H1 (cell line): ENCODE measurements around the gene ROR1. TPM values are rescaled to one million over a fixed set of nuclear protein-coding genes. Genes with fewer than 3 reads are reported as not detected.

Experiments
- CHD7 ChIP-seq: fragments of 300-600 bp; sonication (generic); IDR thresholded peaks from 2 replicates; pipeline ENCODE4 v1.7.1; 2012; ENCODE audit warnings: low read length, moderate library complexity, mild to moderate bottlenecking, inconsistent platforms; ENCODE audit not compliant: insufficient replicate concordance
- SP4 ChIP-seq: IDR thresholded peaks from 2 replicates; pipeline ENCODE4 v1.6.1; 2012; ENCODE audit warnings: low read length, inconsistent platforms
- polyA plus RNA-seq, 7 experiments: library from polyadenylated mRNA; depleted of rRNA in 3 of 7; stranded (reverse) in 5 of 7; unstranded in 2 of 7; fragments of >200 nt in 5 of 7; fragments of 200-250 nt in 2 of 7; gene quantifications; 1 replicate in 5 of 7; 2 replicates in 1 of 7; 4 replicates in 1 of 7; pipeline versions ENCODE4 v1.2.1 to v1.2.3, GENCODE V29; 2011 to 2013; ENCODE audit warnings: missing spikeins in 2 of 7, mixed read lengths in 2 of 7
- total RNA-seq: library from RNA; stranded (reverse); fragmentation: NEBNext Ultra II Directional; extraction: Animal tissue kit (Norgen Biotek cat#: 25700); gene quantifications from 2 replicates; pipeline ENCODE4 v1.2.1, GENCODE V29; 2021

ROR1 gene
- total and polyA plus RNA-seq, 2 of the 8 experiments (the other 6 are each of a cell fraction or from before 2014, with no cell fraction given), result 33.6 to 73.6 TPM

- TF ChIP-seq CHD7 (no peak), SP4 (no peak)
Measured at GRCh38 chr1:64212031-64212430, 438.2 kb downstream of the ROR1 start (continued).
